Occipital lobe (tissue), 2 donors: ENCODE results near the gene SVOPL. TPM values are rescaled to one million over a fixed set of nuclear protein-coding genes. Genes with fewer than 3 reads are reported as not detected.
"Not testable (repeated sequence)": the region's sequence is repeated elsewhere in the genome, so short reads cannot be mapped to it uniquely, and the experiment has no call there.

Source experiments
- DNase-seq: peaks from one replicate; lab custom pipeline; 2025; lab: John Stamatoyannopoulos, UW
- total RNA-seq: library from RNA; depleted of rRNA; stranded (reverse); fragments of >200 nt; gene quantifications from one replicate; pipeline ENCODE4 v1.2.3, GENCODE V29; 2014

Gene SVOPL, protein sequence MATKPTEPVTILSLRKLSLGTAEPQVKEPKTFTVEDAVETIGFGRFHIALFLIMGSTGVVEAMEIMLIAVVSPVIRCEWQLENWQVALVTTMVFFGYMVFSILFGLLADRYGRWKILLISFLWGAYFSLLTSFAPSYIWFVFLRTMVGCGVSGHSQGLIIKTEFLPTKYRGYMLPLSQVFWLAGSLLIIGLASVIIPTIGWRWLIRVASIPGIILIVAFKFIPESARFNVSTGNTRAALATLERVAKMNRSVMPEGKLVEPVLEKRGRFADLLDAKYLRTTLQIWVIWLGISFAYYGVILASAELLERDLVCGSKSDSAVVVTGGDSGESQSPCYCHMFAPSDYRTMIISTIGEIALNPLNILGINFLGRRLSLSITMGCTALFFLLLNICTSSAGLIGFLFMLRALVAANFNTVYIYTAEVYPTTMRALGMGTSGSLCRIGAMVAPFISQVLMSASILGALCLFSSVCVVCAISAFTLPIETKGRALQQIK
- 0.78 TPM for total RNA-seq

GRCh38 chr7:138700857-138701536 is at the start of gene SVOPL:
Gene SVOPL (minus strand): TSS chr7:138701362. CDS start chr7:138679045, 22,317 bp downstream.
- no peak for DNase-seq

GRCh38 chr7:138750473-138750872 is 49.3 kb upstream of the SVOPL start:
- DNase-seq: no peak

DNA sequence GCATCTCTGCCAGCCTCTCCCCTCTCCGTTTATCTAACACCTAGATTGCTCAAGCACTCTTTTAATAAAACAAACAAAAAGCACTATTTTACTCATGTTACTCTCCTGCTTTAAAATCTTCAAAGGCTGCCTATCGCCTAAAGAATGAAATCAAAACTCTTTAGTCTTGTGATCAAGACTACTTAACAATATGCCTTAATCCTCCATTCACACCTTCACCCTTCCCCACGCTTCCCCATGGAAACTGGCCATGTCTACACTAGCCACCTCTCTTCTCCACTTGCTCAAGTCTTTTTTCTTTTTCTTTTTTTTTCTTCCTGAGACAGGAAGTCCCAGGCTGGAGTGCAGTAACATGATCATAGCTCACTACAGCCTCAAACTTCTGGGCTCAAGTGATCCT is 48.8 kb upstream of the SVOPL start:
- no peak for DNase-seq

GRCh38 chr7:138748666-138749065 is 47.5 kb upstream of the SVOPL start:
- no peak for DNase-seq

DNA sequence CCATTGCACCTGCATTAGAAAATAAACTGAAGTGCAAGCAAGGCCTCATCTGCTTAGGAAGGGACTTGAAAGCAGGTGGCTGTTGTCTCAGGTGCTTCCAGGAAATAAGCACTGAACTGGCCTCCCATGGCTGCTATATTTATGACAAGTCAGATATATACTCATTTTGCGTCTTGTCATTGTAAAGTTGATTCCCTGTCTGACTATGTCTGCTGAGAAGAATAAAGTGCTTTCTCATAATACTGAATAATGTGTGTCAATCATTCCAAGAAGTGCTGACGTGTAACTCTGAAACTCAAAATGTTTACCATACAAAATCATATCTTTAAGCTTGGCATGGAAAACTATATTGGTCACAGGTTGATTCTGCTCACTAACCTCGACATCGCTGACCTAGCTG is 44.9 kb upstream of the SVOPL start:
- no peak for DNase-seq

- DNase-seq: no peak
These were observed 44.0 kb upstream of the SVOPL start for GRCh38 chr7:138745189-138745588.

DNA sequence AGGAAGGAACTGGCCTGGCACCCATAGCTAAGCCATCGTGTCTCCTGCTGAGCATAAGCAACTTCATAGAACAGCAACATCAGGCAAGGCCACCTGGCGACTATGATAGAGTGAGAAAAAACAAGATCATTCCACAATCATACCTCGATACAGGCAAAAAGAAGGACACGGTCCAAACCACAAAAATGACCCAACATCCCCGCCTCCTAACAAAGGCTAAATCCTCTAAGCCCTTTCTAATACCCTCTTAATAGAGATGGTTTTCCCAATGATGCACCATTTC is 40.2 kb upstream of the SVOPL start:
- DNase-seq: no peak

- no peak for DNase-seq
These were observed 38.7 kb upstream of the SVOPL start for GRCh38 chr7:138739859-138740258.

DNA sequence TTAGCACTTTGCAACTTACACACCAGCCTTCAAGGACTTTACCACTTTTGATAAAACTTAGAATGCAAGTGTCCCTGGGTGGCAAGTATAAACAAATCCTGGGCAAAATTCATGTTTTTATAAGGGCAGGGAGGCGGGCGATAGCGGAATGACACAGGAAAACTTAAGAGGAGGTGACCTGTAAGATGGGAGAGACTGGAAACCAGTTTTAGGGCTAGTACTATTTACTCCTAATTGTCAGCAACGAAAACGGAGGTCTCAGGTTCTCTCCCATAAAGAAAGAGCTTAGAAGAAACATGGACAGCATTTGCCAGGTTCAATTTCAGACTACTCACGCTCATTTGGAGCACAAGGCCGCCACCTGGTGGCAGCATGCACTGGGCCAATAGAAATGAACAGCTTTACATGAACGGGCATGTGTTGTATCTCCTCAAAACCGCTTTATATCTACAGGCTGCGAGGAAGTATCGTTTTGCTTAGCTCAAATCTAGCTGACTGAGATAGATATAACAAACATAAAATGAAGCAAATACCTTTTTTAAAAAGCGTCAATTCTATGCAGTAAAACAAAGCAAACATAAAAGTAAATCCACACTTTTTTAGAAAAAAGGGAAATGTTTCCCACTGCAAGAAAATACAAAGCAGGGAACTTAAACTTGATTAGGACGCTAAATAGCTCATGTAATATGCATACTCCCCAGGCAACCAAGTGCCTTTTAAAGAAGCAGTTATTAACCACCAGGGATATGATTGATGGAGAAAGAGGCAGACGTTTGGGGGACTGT is 37.6 kb upstream of the SVOPL start:
- peak; percentile 76 for DNase-seq

DNA sequence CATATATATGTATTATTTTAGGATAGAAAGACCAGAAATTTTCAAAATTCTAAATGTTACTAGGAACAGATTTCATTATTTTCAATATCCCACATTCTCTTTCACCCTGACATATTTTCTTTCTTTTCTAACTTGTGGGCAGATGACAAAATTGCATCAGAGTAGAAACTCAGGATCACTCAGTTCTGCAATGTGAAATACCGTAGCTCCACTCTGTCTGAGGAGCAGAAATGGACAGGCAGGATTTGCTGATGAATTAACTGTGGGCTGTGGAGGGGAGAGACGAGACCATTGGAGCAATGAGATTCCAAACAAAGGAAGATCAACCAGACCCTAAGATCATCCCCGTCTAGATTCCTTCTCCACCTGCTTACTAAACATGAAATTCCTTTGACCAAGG is 37.0 kb upstream of the SVOPL start:
- DNase-seq: no peak

DNA sequence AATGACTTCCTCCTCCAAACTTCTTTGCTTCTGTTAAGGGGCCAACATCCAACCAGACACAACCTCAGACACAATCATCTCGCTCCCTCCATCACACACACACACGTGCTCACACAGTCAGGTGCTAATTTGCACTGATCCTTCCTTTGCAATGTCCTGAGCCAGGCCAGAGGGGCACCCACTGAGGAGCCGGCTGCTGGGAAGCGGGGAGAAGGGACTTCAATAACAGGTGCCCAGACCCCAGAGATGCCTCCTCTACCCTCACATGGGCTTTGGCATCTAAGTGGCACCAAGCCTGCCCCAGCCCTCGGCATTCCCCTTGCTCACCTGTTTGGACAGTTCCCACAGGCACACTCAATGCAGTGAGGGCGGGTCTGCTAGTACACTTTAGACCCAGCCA is 34.2 kb upstream of the SVOPL start:
- DNase-seq: no peak

- DNase-seq: not testable (repeated sequence)
These were observed 30.6 kb upstream of the SVOPL start for GRCh38 chr7:138731733-138732132.

GRCh38 chr7:138729444-138729843 is 28.3 kb upstream of the SVOPL start:
- no peak for DNase-seq

GRCh38 chr7:138727336-138728099 is 26.4 kb upstream of the SVOPL start:
- no peak for DNase-seq

DNA sequence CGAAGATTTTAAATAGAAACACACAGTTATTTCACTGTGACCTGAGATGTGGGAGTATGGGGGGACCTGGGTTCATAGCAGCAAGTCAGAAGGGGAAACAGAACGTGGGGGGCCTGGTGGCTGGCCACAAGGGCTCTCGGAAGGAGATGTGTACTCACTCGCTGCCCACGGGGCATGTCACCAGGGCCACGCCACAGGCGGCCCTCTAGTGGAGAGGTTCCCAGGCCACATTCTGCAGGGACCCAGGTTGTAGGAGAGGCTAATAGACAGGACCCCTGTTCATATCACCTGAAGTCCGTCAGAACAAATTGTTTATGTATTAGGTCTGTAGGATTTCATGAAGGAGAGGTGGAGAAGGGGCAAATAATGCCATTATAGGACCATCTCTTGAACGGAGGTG is 25.1 kb upstream of the SVOPL start:
- no peak for DNase-seq

DNA sequence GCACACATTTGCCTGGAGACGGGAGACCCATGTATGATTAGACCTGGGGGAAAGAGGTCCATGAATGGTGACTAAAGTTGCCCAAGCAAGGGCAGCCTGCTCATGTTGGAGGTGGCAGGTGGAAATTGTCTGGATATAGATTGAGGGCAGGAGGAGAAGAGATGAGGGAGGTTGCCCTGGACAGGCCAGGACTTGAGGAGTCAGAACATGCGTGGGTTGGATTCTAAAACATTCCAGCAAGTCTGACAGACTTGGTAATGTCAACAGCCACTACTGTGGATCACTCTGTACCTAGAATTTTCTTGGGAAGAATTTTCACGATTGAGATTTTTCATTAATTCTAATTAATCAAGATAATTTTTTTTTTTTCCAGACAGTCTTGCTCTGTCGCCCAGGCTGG is 19.1 kb upstream of the SVOPL start:
- DNase-seq: no peak

GRCh38 chr7:138716889-138717288 is 15.7 kb upstream of the SVOPL start:
- DNase-seq: no peak

GRCh38 chr7:138713191-138713590 is 12.0 kb upstream of the SVOPL start:
- DNase-seq: no peak

GRCh38 chr7:138712652-138713051 is 11.5 kb upstream of the SVOPL start:
- no peak for DNase-seq

GRCh38 chr7:138710536-138711385 is 9.6 kb upstream of the SVOPL start:
- no peak for DNase-seq

GRCh38 chr7:138705167-138705566 is 4.0 kb upstream of the SVOPL start:
- no peak for DNase-seq
